NCI-H2029 (cell line): ENCODE measurements around the gene BCDIN3D.
A peak's percentile ranks its signal among the peaks of the same experiment; 100 is the strongest.
"Not testable (repeated sequence)": the region's sequence is repeated elsewhere in the genome, so short reads cannot be mapped to it uniquely, and the experiment has no call there.

Experiments
- DNase-seq: peaks from one replicate; lab custom pipeline; 2025; lab: John Stamatoyannopoulos, UW

BCDIN3D gene

GRCh38 chr12:49842519-49843352 is at the start of gene BCDIN3D:
Gene BCDIN3D (minus strand): TSS chr12:49843106. CDS start chr12:49843087, 19 bp downstream.
- peak; percentile 91 for DNase-seq

GRCh38 chr12:49892084-49892731 is 49.3 kb upstream of the BCDIN3D start:
- no peak for DNase-seq

- no peak for DNase-seq
Observed at GRCh38 chr12:49891476-49891875, 48.6 kb upstream of the BCDIN3D start.

GRCh38 chr12:49891012-49891411 is 48.1 kb upstream of the BCDIN3D start:
- DNase-seq, result no peak

GRCh38 chr12:49890096-49890461 is 47.2 kb upstream of the BCDIN3D start:
- DNase-seq, result no peak

- no peak for DNase-seq
Observed at GRCh38 chr12:49889361-49890095, 46.6 kb upstream of the BCDIN3D start.

GRCh38 chr12:49888461-49889151 is 45.7 kb upstream of the BCDIN3D start:
- DNase-seq, result peak; percentile 85

GRCh38 chr12:49887536-49888401 is 44.9 kb upstream of the BCDIN3D start:
- DNase-seq, result peak; percentile 62

- no peak for DNase-seq
Observed at GRCh38 chr12:49887091-49887490, 44.2 kb upstream of the BCDIN3D start.

- DNase-seq, result peak; percentile 55
Observed at GRCh38 chr12:49885663-49886461, 43.0 kb upstream of the BCDIN3D start.

GRCh38 chr12:49885118-49885517 is 42.2 kb upstream of the BCDIN3D start:
- peak; percentile 17 for DNase-seq

- no peak for DNase-seq
Observed at GRCh38 chr12:49882851-49883464, 40.1 kb upstream of the BCDIN3D start.

GRCh38 chr12:49882248-49882850 is 39.4 kb upstream of the BCDIN3D start:
- no peak for DNase-seq

- DNase-seq, result no peak
Observed at GRCh38 chr12:49881415-49882247, 38.7 kb upstream of the BCDIN3D start.

GRCh38 chr12:49880756-49881414 is 38.0 kb upstream of the BCDIN3D start:
- no peak for DNase-seq

GRCh38 chr12:49879065-49879464 is 36.2 kb upstream of the BCDIN3D start:
- DNase-seq, result not testable (repeated sequence)

- no peak for DNase-seq
Observed at GRCh38 chr12:49878021-49878420, 35.1 kb upstream of the BCDIN3D start.

- DNase-seq, result no peak
Observed at GRCh38 chr12:49877066-49877465, 34.2 kb upstream of the BCDIN3D start.
